Colonic mucosa (tissue), 4 donors: ENCODE results near the gene AASDH. TPM values are rescaled to one million over a fixed set of nuclear protein-coding genes. Genes with fewer than 3 reads are reported as not detected.
A peak's percentile ranks its signal among the peaks of the same experiment; 100 is the strongest.

Source experiments
- DNase-seq: peaks from one replicate; pipeline ENCODE4 v3.0.0-alpha.2; 2020
- H3K27ac ChIP-seq: fragments of 200-600 bp; one replicate; pipeline ENCODE4 v1.8.0; 2021
- H3K27me3 ChIP-seq: fragments of 200-600 bp; one replicate; pipeline ENCODE4 v1.8.0; 2021
- H3K36me3 ChIP-seq: fragments of 200-600 bp; one replicate; pipeline ENCODE4 v1.8.0; 2021
- H3K4me1 ChIP-seq: fragments of 200-600 bp; one replicate; pipeline ENCODE4 v1.8.0; 2021; ENCODE audit warnings: mild to moderate bottlenecking
- H3K4me3 ChIP-seq: fragments of 200-600 bp; one replicate; pipeline ENCODE4 v1.8.0; 2021
- H3K9ac ChIP-seq, 2 donors: one replicate each; pipeline ENCODE4 v1.7.0; 2013; ENCODE audit warnings: control low read depth in 2 of 2, low read depth in 2 of 2, low read length in 2 of 2
- H3K9me3 ChIP-seq: fragments of 200-600 bp; one replicate; pipeline ENCODE4 v1.8.0; 2021
- CTCF ChIP-seq: fragments of 200-600 bp; IDR thresholded peaks from one replicate; pipeline ENCODE4 v1.8.0; 2022; ENCODE audit warnings: antibody characterized with exemption, mild to moderate bottlenecking
- intact Hi-C: fragments of 100-400 bp; cut with DNase I; formaldehyde crosslinking; loops from one replicate; pipeline ENCODE4 v1.14.1; 2022
- total RNA-seq, 2 donors: library from RNA; stranded (reverse); fragmentation: NEBNext Ultra II Directional in 1 of 2; extraction: Animal tissue kit (Norgen Biotek cat#: 25700) in 1 of 2; gene quantifications; one replicate each; pipeline ENCODE4 v1.2.1, GENCODE V29; 2021
- donor health status: healthy.
- donor health status: DM: no; HTN: no; CAD: no.
- donor health status: DM: no; HTN: no; CAD: no.

AASDH gene
- total RNA-seq, 2 donors from 2014 or later = 7.4 to 7.8 TPM

GRCh38 chr4:56388306-56388705 lies 1.0 kb upstream of the AASDH start:
- intact Hi-C loops = loop anchor here (5.0 kb wide), 1 partner anchor 79 kb away; the partner anchor contains the start of gene SRP72
- DNase-seq = no peak
- H3K9ac ChIP-seq = peak overlapping the region; percentile 31 to 93
- H3K4me1 ChIP-seq = peaks cover 3% of the 10 kb centered on the region
- TF ChIP-seq CTCF = no peak
- H3K27me3 ChIP-seq = no peaks in the 10 kb centered on the region
- H3K36me3 ChIP-seq = no peaks in the 10 kb centered on the region
- peak overlapping the region; percentile 61 for H3K4me3 ChIP-seq
- H3K27ac ChIP-seq = no peak overlapping the region
- no peaks in the 10 kb centered on the region for H3K9me3 ChIP-seq

- no peak for DNase-seq
- TF ChIP-seq CTCF = no peak
- H3K9ac ChIP-seq = no peak overlapping the region
- H3K27me3 ChIP-seq = no peaks in the 10 kb centered on the region
- intact Hi-C loops = loop anchor here (5.0 kb wide), 1 partner anchor 81 kb away; the partner anchor contains the start of gene SRP72
- no peaks in the 10 kb centered on the region for H3K9me3 ChIP-seq
- H3K36me3 ChIP-seq = no peaks in the 10 kb centered on the region
- H3K4me1 ChIP-seq = peaks cover 3% of the 10 kb centered on the region
- H3K27ac ChIP-seq = no peak overlapping the region
- H3K4me3 ChIP-seq = peak overlapping the region; percentile 61
Measured at GRCh38 chr4:56386091-56386490, 1.2 kb downstream of the AASDH start.

GRCh38 chr4:56375458-56375857 lies 11.8 kb downstream of the AASDH start:
- TF ChIP-seq CTCF = no peak
- Histone ChIP-seq H3K9me3 (no peaks in the 10 kb centered on the region), H3K27me3 (no peaks in the 10 kb centered on the region), H3K4me1 (no peaks in the 10 kb centered on the region), H3K27ac (no peak overlapping the region), H3K36me3 (no peaks in the 10 kb centered on the region), H3K4me3 (no peak overlapping the region), H3K9ac (no peak overlapping the region)
- intact Hi-C loops = no loop called here
- no peak for DNase-seq

GRCh38 chr4:56374956-56375355 lies 12.3 kb downstream of the AASDH start:
- intact Hi-C loops = no loop called here
- Histone ChIP-seq H3K4me3 (no peak overlapping the region), H3K27me3 (no peaks in the 10 kb centered on the region), H3K36me3 (no peaks in the 10 kb centered on the region), H3K4me1 (no peaks in the 10 kb centered on the region), H3K9ac (no peak overlapping the region), H3K27ac (no peak overlapping the region), H3K9me3 (no peaks in the 10 kb centered on the region)
- no peak for TF ChIP-seq CTCF
- no peak for DNase-seq

- no peak for DNase-seq
- H3K4me1 ChIP-seq = no peaks in the 10 kb centered on the region
- H3K9ac ChIP-seq = no peak overlapping the region
- no peak overlapping the region for H3K27ac ChIP-seq
- no peaks in the 10 kb centered on the region for H3K9me3 ChIP-seq
- TF ChIP-seq CTCF = no peak
- H3K27me3 ChIP-seq = no peaks in the 10 kb centered on the region
- intact Hi-C loops = no loop called here
- no peak overlapping the region for H3K4me3 ChIP-seq
- H3K36me3 ChIP-seq = no peaks in the 10 kb centered on the region
Measured at GRCh38 chr4:56372774-56373173, 14.5 kb downstream of the AASDH start.
